ENCODE measurements around the gene CYP2R1.

- TF ChIP-seq CTCF (IDR thresholded peaks at IDR 0.05; ENCODE audit: low read depth, low read length, poor library complexity, severe bottlenecking): peak; percentile 98
- no peak for TF ChIP-seq EZH2phosphoT487 (IDR thresholded peaks at IDR 0.05; ENCODE audit: borderline replicate concordance, low read length)
These were observed 15.6 kb upstream of the CYP2R1 start for GRCh38 chr11:14907411-14908213.
